Neural progenitor cell (in vitro differentiated cells): Measurements from ENCODE around the gene RNF32.
"Not testable (repeated sequence)": the region's sequence is repeated elsewhere in the genome, so short reads cannot be mapped to it uniquely, and the experiment has no call there.

Source experiments
- EZH2phosphoT487 ChIP-seq: fragments of 200-600 bp; sonication (generic); IDR thresholded peaks from 2 replicates; pipeline ENCODE4 v1.6.1; 2017; ENCODE audit warnings: antibody characterized with exemption
- TF ChIP-seq, protein P1 (sequence below): fragments of 200-600 bp; sonication (generic); IDR thresholded peaks from 2 replicates; pipeline ENCODE4 v1.5.1; 2017; ENCODE audit warnings: antibody characterized with exemption, mild to moderate bottlenecking

DNA sequence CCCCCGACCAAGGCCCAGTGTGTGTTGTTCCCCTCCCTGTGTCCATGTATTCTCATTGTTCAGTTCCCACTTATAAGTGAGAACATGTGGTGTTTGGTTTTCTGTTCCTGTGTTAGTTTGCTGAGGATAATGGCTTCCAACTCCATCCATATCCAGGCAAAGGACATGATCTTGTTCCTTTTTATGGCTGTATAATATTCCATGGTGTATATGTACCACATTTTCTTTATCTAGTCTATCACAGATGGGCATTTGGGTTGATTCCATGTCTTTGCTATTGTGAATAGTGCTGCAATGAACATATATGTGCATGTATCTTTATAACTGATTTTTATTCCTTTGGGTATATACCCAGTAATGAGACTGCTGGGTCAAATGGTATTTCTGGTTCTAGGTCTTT lies 61.2 kb downstream of the RNF32 start:
- TF ChIP-seq, protein P1, sequence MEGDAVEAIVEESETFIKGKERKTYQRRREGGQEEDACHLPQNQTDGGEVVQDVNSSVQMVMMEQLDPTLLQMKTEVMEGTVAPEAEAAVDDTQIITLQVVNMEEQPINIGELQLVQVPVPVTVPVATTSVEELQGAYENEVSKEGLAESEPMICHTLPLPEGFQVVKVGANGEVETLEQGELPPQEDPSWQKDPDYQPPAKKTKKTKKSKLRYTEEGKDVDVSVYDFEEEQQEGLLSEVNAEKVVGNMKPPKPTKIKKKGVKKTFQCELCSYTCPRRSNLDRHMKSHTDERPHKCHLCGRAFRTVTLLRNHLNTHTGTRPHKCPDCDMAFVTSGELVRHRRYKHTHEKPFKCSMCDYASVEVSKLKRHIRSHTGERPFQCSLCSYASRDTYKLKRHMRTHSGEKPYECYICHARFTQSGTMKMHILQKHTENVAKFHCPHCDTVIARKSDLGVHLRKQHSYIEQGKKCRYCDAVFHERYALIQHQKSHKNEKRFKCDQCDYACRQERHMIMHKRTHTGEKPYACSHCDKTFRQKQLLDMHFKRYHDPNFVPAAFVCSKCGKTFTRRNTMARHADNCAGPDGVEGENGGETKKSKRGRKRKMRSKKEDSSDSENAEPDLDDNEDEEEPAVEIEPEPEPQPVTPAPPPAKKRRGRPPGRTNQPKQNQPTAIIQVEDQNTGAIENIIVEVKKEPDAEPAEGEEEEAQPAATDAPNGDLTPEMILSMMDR: not testable (repeated sequence)
- not testable (repeated sequence) for TF ChIP-seq EZH2phosphoT487
